AG10803 (cell line): ENCODE results near the gene PPM1M.

ENCODE experiments used
- DNase-seq: peaks from one replicate; pipeline ENCODE4 v3.0.0; 2010; ENCODE audit warnings: low read depth
- H3K4me3 ChIP-seq: 2 replicates; pipeline ENCODE4 v1.5.1; 2011; ENCODE audit warnings: mild to moderate bottlenecking, low read length, control low read depth
- CTCF ChIP-seq: conservative IDR thresholded peaks from 2 replicates; pipeline ENCODE4 v1.5.1; 2011; ENCODE audit warnings: mild to moderate bottlenecking, low read length, control low read depth, inconsistent platforms

PPM1M gene

GRCh38 chr3:52299247-52299878 lies 53.8 kb downstream of the PPM1M start:
- no peak overlapping the region for H3K4me3 ChIP-seq
- TF ChIP-seq CTCF = no peak
- no peak for DNase-seq
